B cell (primary cell): ENCODE measurements around the gene ADRA1B. TPM values are rescaled to one million over a fixed set of nuclear protein-coding genes. Genes with fewer than 3 reads are reported as not detected.

Experiments
- polyA plus RNA-seq: library from polyadenylated mRNA; depleted of rRNA; stranded (reverse); fragments of >200 nt; gene quantifications from 2 replicates; pipeline ENCODE4 v1.2.3, GENCODE V29; 2012
- small RNA-seq: library from RNA; depleted of rRNA; stranded (forward); fragments of <200 nt; gene quantifications from one replicate; pipeline ENCODE3, GENCODE V24; 2012; ENCODE audit warnings: low replicate concordance, low read depth; ENCODE audit not compliant: insufficient read length
- total RNA-seq, 2 donors: library from RNA; stranded (reverse); fragments of 120-200 nt in 1 of 2; gene quantifications; 1 replicate in 1 of 2; 2 replicates in 1 of 2; pipeline versions ENCODE4 v1.2.3 to v1.2.4, GENCODE V29; 2013 to 2022

The ADRA1B gene
- total and polyA plus RNA-seq, 2 donors (not counting 1 experiment from before 2014, with no cell fraction given) = 0.04 TPM; not detected in 1

Small RNA genes within 50 kb of the gene (small RNA-seq; reads per million reads assigned to genes)
- gene RF00019 = not detected

Other genes starting within 250 kb of the ADRA1B start
- 37.5 and 40.4 TPM in 2 replicates for gene TTC1, start 92.7 kb downstream of the ADRA1B start, total RNA-seq
- gene TTC1, start 92.7 kb downstream of the ADRA1B start, polyA plus RNA-seq = 11.8 and 12.1 TPM in 2 replicates
- gene PWWP2A, start 203.0 kb downstream of the ADRA1B start, total RNA-seq = 48.8 and 50.1 TPM in 2 replicates
- 17.0 and 19.6 TPM in 2 replicates for gene PWWP2A, start 203.0 kb downstream of the ADRA1B start, polyA plus RNA-seq